HepG2 (cell line): Measurements from ENCODE around the gene ARVCF. TPM values are rescaled to one million over a fixed set of nuclear protein-coding genes. Genes with fewer than 3 reads are reported as not detected.

ENCODE experiments used
- FOXC1 ChIP-seq: sonication (generic); formaldehyde crosslinking; IDR thresholded peaks from 2 replicates; pipeline ENCODE4 v1.8.0; 2022; ENCODE audit warnings: mild to moderate bottlenecking, missing genetic modification reagents, borderline replicate concordance
- KLF15 ChIP-seq: sonication (generic); formaldehyde crosslinking; IDR thresholded peaks from 2 replicates; pipeline ENCODE4 v1.8.1; 2023; ENCODE audit warnings: borderline replicate concordance, mild to moderate bottlenecking, inconsistent platforms, missing genetic modification reagents, mixed read lengths
- TGIF2 ChIP-seq: IDR thresholded peaks from 2 replicates; pipeline ENCODE4 v1.6.1; 2016; ENCODE audit warnings: control low read depth, missing compliant biosample characterization
- ZMAT3 ChIP-seq: sonication (generic); formaldehyde crosslinking; conservative IDR thresholded peaks from 2 replicates; pipeline ENCODE4 v1.7.0; 2021; ENCODE audit warnings: missing genetic modification reagents
- ZNF350 ChIP-seq: sonication (generic); formaldehyde crosslinking; IDR thresholded peaks from 2 replicates; pipeline ENCODE4 v1.4.0; 2020; ENCODE audit warnings: mild to moderate bottlenecking, low read depth, missing genetic modification reagents, borderline replicate concordance
- ZNF510 ChIP-seq: sonication (generic); formaldehyde crosslinking; IDR thresholded peaks from 2 replicates; pipeline ENCODE4 v1.4.0; 2020; ENCODE audit warnings: low read depth, mild to moderate bottlenecking, missing genetic modification reagents
- ZNF547 ChIP-seq: sonication (generic); formaldehyde crosslinking; IDR thresholded peaks from 2 replicates; pipeline ENCODE4 v1.5.1; 2020; ENCODE audit warnings: mild to moderate bottlenecking, missing genetic modification reagents
- ZNF563 ChIP-seq: sonication (generic); formaldehyde crosslinking; IDR thresholded peaks from 2 replicates; pipeline ENCODE4 v1.8.0; 2022; ENCODE audit warnings: mild to moderate bottlenecking, moderate library complexity, missing genetic modification reagents
- polyA plus RNA-seq, 8 experiments: library from polyadenylated mRNA; depleted of rRNA in 3 of 8; stranded (reverse) in 7 of 8; unstranded in 1 of 8; fragments of >200 nt; fragmentation: Illumina TruSeq in 4 of 8; extraction: Trizol in 4 of 8; gene quantifications; 2 replicates each; pipeline versions ENCODE4 v1.2.1 to v1.2.3, GENCODE V29; 2011 to 2016; ENCODE audit warnings: low read depth in 4 of 8, missing spikeins in 1 of 8, mixed read lengths in 1 of 8; ENCODE audit not compliant: insufficient read depth in 1 of 8
- total RNA-seq, 5 experiments: library from RNA; depleted of rRNA; stranded (reverse); fragments of >200 nt; fragmentation: Illumina TruSeq; extraction: Trizol; gene quantifications; 2 replicates each; pipeline ENCODE4 v1.2.3, GENCODE V29; 2016; ENCODE audit warnings: low read depth in 1 of 5
- TF ChIP-seq, protein P1 (sequence below): sonication (generic); formaldehyde crosslinking; IDR thresholded peaks from 2 replicates; pipeline ENCODE4 v1.4.0; 2020; ENCODE audit warnings: missing genetic modification reagents, mild to moderate bottlenecking, borderline replicate concordance
- TF ChIP-seq, protein P2 (sequence below): IDR thresholded peaks from 2 replicates; pipeline ENCODE4 v1.6.1; 2016; ENCODE audit warnings: missing biosample characterization, missing genetic modification reagents, low read depth
- TF ChIP-seq, protein P3 (sequence below): sonication (generic); formaldehyde crosslinking; IDR thresholded peaks from 2 replicates; pipeline ENCODE4 v1.4.0; 2020; ENCODE audit warnings: missing genetic modification reagents
- TF ChIP-seq, protein P4 (sequence below): sonication (generic); formaldehyde crosslinking; IDR thresholded peaks from 2 replicates; pipeline ENCODE4 v1.8.0; 2022; ENCODE audit warnings: mild to moderate bottlenecking, missing genetic modification reagents, moderate library complexity
- TF ChIP-seq, protein P5 (sequence below): sonication (generic); formaldehyde crosslinking; IDR thresholded peaks from 2 replicates; pipeline ENCODE4 v1.8.1; 2023; ENCODE audit warnings: mild to moderate bottlenecking, missing genetic modification reagents

The ARVCF gene
- total and polyA plus RNA-seq, 2 of the 13 experiments (the other 11 are each of a cell fraction or from before 2014, with no cell fraction given), result 16.4 to 17.7 TPM

DNA sequence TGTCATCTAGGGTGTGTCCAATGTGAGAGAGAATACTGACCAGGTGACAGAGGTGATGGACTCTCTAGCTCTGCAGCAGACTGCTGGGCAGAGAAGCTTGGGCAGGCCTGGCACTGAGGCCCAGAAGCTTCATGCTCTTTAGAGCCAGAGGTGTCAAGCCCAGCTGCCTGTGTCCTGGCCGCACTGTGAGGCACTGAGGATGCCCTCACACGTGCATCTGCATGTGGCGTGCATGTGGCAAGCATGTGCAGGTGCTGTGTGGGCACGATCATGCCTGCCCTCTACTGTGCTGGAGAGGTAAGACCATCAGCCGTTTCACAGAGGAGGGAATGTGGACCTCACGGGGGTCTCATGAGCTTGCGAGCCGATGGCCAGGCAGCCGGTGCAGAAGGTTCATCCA lies 59.2 kb downstream of the ARVCF start (continued):
- TF ChIP-seq, protein P1, sequence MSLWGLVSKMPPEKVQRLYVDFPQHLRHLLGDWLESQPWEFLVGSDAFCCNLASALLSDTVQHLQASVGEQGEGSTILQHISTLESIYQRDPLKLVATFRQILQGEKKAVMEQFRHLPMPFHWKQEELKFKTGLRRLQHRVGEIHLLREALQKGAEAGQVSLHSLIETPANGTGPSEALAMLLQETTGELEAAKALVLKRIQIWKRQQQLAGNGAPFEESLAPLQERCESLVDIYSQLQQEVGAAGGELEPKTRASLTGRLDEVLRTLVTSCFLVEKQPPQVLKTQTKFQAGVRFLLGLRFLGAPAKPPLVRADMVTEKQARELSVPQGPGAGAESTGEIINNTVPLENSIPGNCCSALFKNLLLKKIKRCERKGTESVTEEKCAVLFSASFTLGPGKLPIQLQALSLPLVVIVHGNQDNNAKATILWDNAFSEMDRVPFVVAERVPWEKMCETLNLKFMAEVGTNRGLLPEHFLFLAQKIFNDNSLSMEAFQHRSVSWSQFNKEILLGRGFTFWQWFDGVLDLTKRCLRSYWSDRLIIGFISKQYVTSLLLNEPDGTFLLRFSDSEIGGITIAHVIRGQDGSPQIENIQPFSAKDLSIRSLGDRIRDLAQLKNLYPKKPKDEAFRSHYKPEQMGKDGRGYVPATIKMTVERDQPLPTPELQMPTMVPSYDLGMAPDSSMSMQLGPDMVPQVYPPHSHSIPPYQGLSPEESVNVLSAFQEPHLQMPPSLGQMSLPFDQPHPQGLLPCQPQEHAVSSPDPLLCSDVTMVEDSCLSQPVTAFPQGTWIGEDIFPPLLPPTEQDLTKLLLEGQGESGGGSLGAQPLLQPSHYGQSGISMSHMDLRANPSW (CRISPR knock-in tag), result no peak
- TF ChIP-seq ZNF563 (CRISPR knock-in tag) (no peak; the same call in 1 of the 2 replicates), ZNF510 (no peak), ZNF547 (CRISPR knock-in tag) (no peak), ZNF350 (CRISPR knock-in tag) (no peak), KLF15 (CRISPR knock-in tag) (no peak), ZMAT3 (CRISPR knock-in tag) (0 out of 2 replicates have a peak, but pooled peaks have one; percentile 57), TGIF2 (no peak), FOXC1 (CRISPR knock-in tag) (no peak)
- TF ChIP-seq, protein P2, sequence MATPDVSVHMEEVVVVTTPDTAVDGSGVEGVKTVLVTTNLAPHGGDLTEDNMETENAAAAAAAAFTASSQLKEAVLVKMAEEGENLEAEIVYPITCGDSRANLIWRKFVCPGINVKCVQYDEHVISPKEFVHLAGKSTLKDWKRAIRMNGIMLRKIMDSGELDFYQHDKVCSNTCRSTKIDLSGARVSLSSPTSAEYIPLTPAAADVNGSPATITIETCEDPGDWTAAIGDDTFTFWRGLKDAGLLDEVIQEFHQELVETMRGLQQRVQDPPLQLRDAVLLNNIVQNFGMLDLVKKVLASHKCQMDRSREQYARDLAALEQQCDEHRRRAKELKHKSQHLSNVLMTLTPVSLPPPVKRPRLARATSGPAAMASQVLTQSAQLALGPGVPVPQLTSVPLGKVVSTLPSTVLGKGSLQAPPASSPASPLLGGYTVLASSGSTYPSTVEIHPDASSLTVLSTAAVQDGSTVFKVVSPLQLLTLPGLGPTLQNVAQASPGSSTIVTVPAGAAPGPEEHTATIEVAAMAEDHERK (CRISPR knock-in tag), result no peak
- TF ChIP-seq, protein P3, sequence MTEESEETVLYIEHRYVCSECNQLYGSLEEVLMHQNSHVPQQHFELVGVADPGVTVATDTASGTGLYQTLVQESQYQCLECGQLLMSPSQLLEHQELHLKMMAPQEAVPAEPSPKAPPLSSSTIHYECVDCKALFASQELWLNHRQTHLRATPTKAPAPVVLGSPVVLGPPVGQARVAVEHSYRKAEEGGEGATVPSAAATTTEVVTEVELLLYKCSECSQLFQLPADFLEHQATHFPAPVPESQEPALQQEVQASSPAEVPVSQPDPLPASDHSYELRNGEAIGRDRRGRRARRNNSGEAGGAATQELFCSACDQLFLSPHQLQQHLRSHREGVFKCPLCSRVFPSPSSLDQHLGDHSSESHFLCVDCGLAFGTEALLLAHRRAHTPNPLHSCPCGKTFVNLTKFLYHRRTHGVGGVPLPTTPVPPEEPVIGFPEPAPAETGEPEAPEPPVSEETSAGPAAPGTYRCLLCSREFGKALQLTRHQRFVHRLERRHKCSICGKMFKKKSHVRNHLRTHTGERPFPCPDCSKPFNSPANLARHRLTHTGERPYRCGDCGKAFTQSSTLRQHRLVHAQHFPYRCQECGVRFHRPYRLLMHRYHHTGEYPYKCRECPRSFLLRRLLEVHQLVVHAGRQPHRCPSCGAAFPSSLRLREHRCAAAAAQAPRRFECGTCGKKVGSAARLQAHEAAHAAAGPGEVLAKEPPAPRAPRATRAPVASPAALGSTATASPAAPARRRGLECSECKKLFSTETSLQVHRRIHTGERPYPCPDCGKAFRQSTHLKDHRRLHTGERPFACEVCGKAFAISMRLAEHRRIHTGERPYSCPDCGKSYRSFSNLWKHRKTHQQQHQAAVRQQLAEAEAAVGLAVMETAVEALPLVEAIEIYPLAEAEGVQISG (CRISPR knock-in tag), result peak; percentile 65; the same call in 1 of the 2 replicates
- TF ChIP-seq, protein P4, sequence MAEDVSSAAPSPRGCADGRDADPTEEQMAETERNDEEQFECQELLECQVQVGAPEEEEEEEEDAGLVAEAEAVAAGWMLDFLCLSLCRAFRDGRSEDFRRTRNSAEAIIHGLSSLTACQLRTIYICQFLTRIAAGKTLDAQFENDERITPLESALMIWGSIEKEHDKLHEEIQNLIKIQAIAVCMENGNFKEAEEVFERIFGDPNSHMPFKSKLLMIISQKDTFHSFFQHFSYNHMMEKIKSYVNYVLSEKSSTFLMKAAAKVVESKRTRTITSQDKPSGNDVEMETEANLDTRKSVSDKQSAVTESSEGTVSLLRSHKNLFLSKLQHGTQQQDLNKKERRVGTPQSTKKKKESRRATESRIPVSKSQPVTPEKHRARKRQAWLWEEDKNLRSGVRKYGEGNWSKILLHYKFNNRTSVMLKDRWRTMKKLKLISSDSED (CRISPR knock-in tag), result no peak
- TF ChIP-seq, protein P5, sequence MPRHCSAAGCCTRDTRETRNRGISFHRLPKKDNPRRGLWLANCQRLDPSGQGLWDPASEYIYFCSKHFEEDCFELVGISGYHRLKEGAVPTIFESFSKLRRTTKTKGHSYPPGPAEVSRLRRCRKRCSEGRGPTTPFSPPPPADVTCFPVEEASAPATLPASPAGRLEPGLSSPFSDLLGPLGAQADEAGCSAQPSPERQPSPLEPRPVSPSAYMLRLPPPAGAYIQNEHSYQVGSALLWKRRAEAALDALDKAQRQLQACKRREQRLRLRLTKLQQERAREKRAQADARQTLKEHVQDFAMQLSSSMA, result no peak
